HG03039 (cell line): ENCODE measurements around the gene VDAC2.
"Not testable (repeated sequence)": the region's sequence is repeated elsewhere in the genome, so short reads cannot be mapped to it uniquely, and the experiment has no call there.

Experiments used
- ATAC-seq: cut with Tn5 transposase; IDR thresholded peaks from one replicate; pipeline ENCODE4 v1.9.1; 2021; ENCODE audit warnings: mild to moderate bottlenecking, moderate library complexity; ENCODE audit not compliant: unreplicated experiment

The VDAC2 gene

GRCh38 chr10:75210282-75211006 is at the start of gene VDAC2:
Gene VDAC2 (plus strand): TSS chr10:75210796. CDS start chr10:75211159, 363 bp downstream.
- peak; percentile 81 for ATAC-seq

GRCh38 chr10:75165684-75166622 is 44.6 kb upstream of the VDAC2 start:
- ATAC-seq = no peak

GRCh38 chr10:75166623-75166972 is 44.0 kb upstream of the VDAC2 start:
- no peak for ATAC-seq

DNA sequence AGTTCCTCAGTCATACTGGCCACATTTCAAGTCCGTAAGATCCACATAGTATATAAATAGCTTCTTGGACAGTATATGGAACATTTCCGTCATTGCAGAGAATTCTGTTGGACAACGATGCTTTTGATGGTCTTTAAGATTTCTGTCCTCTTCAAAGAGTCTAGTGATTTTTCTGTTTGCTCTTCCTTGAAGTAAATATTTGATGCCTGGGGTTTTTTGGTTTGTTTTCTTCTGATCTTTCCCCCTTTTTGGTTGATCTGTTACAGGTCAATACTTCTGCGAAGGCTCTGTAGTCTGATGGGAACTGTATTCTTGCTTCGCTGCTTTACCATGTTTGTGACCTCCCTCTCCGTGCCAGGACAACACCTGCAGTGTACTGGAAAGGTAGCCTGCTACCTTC is 42.3 kb upstream of the VDAC2 start:
- ATAC-seq = no peak

- no peak for ATAC-seq
Observed at GRCh38 chr10:75170215-75170614, 40.4 kb upstream of the VDAC2 start.

GRCh38 chr10:75175046-75175445 is 35.5 kb upstream of the VDAC2 start:
- ATAC-seq = no peak

DNA sequence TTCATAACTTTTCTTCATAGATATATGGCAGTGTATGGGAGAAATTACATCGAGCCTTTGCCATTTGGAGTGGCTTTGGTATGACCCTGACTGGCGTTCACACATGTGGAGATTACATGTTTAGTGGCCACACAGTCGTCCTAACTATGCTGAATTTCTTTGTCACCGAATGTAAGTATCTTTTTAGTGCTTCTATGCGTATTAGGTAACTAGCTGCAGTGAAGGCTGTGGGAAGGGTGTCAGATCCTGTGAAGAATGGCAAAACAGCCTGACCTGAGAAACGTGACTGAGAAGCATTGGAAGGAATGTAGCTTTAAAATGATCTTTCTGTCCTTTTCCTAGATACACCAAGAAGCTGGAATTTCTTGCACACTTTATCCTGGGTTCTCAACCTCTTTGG is 34.5 kb upstream of the VDAC2 start:
- ATAC-seq = no peak

GRCh38 chr10:75176736-75177135 is 33.9 kb upstream of the VDAC2 start:
- no peak for ATAC-seq

- ATAC-seq = no peak
Observed at GRCh38 chr10:75179657-75180177, 30.9 kb upstream of the VDAC2 start.

DNA sequence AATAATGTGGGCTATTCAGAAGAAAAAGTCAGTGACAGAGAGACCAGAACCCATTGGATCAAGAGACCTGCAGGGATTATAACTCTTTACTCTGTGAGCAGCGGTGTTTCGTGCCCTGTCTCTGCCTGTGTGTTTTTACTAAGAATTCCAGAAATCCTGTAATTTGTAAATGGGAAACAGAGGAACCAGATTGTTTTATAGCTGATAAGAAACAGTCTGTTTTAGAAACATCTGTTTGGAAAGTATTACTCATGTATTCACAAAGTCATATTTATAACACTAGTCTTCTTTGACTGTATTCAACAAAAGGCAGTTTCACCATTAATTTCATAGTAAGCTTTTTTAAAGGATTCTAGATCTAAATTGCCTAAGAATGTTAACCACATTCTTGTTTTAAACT is 30.0 kb upstream of the VDAC2 start:
- no peak for ATAC-seq

GRCh38 chr10:75181073-75181472 is 29.5 kb upstream of the VDAC2 start:
- ATAC-seq = no peak

DNA sequence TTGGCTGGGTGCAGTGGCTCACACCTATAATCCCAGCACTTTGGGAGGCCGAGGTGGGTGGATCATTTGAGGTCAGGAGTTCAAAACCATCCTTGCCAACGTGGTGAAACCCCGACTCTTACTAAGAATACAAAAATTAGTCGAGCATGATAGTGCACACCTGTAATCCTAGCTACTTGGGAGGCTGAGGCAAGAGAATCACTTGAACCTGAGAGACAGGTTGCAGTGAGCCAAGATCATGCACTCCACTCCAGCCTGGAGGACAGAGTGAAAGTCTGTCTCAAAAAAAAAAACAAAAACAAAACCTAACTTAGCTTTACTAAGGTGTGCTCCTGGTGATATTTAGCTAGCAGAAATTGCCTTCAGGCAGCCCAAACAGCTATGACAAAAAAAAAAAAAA is 24.3 kb upstream of the VDAC2 start:
- ATAC-seq = no peak

- peak; percentile 49 for ATAC-seq
Observed at GRCh38 chr10:75187961-75188426, 22.6 kb upstream of the VDAC2 start.

GRCh38 chr10:75188522-75188921 is 22.1 kb upstream of the VDAC2 start:
- ATAC-seq = not testable (repeated sequence)

DNA sequence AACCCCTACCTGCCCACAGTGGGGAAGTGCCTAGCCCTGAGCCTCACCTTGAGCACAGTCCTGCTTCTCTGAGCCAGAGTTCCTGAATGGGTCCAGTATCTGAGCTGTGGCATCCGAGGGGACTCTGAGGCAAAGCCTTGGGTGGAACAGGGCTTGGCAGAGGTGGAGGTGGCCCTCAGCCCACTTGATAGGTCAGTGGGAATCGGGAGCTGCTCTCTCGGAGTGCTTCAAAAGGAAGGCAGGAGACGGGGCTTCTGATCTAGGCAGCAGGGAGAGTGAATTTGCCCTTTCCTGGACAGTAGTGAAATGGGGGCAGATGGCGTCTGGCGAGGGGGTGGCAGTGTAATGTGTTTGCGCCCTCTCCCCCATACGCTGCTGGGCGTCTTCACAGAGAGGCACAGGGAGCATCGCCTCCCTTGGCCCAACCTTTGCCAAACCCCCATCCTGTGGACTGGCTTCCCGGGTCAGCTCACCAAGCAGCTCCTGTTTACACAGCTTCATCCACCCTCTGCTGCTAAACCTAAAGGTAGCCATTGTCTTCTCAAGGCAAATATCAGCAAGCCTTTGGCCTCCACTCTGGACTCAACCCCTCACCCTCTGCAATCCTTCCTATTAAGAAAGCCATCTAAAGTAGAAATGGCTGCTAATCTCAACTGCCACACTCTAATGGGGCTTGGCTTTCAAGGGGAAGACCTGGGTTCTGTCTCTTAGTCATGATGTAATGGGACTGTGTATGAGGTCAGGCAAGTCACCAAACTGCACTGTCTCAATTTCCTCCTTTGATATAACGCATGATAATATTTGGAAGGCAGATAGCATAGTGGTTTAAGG is 21.1 kb upstream of the VDAC2 start:
- ATAC-seq = no peak

DNA sequence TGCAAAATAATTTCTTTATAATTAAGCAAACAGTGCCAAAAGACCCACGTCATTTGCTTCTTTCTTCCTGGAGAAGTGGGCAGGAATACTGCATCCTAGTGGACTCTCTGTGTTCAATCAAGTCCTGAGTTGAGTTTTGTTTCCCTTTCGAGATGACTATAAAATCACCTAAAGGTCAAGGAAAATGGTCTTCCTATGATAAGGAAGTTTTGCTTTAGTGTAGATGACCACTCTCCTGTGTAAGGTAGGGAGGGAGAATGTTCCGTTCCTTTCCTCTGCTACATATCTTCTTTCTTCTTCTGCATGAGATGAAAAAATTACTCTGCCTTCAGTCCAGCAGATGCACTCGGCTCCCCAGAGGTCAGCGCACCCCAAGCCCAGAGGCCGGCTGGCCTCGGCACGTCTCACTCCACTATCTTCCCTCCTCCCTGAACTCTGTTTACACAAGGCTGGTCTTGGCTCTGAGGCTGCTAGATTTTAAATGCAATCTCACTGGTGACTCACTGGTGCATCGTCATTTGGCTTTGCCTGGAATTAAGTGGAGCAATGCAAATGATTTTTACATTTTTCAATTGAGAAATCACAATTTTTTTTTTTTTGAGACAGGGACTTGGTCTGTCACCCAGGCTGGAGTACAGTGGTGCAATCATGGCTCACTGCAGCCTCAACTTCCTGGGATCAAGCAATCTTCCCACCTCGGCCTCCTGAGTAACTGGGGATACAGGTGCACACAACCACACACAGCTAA is 18.6 kb upstream of the VDAC2 start:
- no peak for ATAC-seq

DNA sequence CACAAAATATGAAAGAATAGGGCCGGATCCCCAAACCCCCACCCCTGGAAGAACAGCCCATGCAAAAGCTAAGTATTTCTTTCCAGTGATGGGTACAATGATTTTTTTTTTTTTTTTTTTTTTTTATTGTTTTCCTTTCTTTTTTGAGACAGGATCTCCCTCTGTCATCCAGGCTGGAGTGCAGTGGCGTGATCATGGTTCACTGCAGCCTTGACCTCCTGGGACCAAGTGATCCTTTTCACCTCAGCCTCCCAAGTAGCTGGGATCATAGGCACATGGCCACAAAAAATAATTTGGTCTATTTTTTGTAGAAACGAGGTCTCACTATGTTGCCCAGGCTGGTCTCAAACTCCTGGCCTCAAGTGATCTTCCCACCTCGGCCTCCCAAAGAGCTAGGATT is 16.0 kb upstream of the VDAC2 start:
- not testable (repeated sequence) for ATAC-seq

GRCh38 chr10:75195035-75195763 is 15.4 kb upstream of the VDAC2 start:
- no peak for ATAC-seq

DNA sequence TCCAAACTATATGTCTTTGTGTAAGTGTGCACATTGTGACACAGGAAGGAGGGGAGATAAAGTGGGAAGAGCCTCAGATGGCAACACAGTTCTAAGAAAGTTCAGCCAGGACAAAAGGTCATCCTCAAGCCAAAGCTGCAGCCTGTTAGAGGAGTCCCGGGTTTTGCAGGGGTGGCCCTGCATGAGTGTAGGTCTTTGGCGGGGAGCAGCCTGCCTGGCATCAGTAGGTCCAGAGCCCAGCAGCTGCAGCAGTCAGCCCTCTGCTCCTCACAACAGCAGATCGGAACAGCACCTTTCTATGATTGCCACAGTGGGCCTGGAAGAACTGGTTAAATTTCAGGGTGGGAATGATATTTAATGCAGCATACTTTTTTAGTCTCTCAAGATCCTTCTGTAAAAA is 13.5 kb upstream of the VDAC2 start:
- ATAC-seq = no peak

DNA sequence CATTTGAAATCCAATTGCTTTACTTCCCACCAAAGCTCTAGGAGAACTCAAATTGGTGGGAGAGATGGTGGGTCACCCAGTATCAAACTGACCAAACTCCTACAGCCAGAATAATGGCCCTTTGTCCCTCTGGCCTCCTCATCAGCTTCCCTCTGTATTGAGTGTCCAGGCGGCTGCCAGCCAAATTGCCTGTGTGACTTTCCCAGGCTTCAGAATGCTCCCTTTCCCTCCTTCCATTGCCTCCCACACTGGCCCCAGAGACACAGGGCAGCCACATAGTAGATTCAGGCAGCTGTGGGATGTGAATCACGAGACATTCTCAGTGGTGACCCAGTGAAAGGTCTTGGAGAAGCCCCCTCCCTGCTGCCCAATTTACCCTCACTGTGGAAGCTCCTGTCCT is 12.7 kb upstream of the VDAC2 start:
- no peak for ATAC-seq
